HG03039 (cell line): ENCODE data around the gene PPP5C.
"Not testable (repeated sequence)": the region's sequence is repeated elsewhere in the genome, so short reads cannot be mapped to it uniquely, and the experiment has no call there.

Experiments used
- ATAC-seq: cut with Tn5 transposase; IDR thresholded peaks from one replicate; pipeline ENCODE4 v1.9.1; 2021; ENCODE audit warnings: mild to moderate bottlenecking, moderate library complexity; ENCODE audit not compliant: unreplicated experiment

Gene PPP5C

GRCh38 chr19:46428239-46429135, 81.6 kb downstream of the PPP5C start, which contains the start of gene PNMA8C:
TSS of gene PNMA8C (minus strand) at chr19:46428936. CDS start at chr19:46428359, 577 bp downstream.
- ATAC-seq, result no peak

- ATAC-seq, result no peak
Measured at GRCh38 chr19:46429999-46430398, 83.1 kb downstream of the PPP5C start.

- no peak for ATAC-seq
Measured at GRCh38 chr19:46431824-46432223, 84.9 kb downstream of the PPP5C start.

GRCh38 chr19:46433470-46433869, 86.6 kb downstream of the PPP5C start:
- not testable (repeated sequence) for ATAC-seq

GRCh38 chr19:46435009-46435408, 88.1 kb downstream of the PPP5C start:
- no peak for ATAC-seq

- not testable (repeated sequence) for ATAC-seq
Measured at GRCh38 chr19:46435689-46436088, 88.8 kb downstream of the PPP5C start.
